AG10803 (cell line): Measurements from ENCODE around the gene FSTL4.

ENCODE experiments used
- DNase-seq: peaks from one replicate; pipeline ENCODE4 v3.0.0; 2010; ENCODE audit warnings: low read depth
- H3K4me3 ChIP-seq: 2 replicates; pipeline ENCODE4 v1.5.1; 2011; ENCODE audit warnings: mild to moderate bottlenecking, low read length, control low read depth
- TF ChIP-seq, protein P1 (sequence below): conservative IDR thresholded peaks from 2 replicates; pipeline ENCODE4 v1.5.1; 2011; ENCODE audit warnings: mild to moderate bottlenecking, low read length, control low read depth, inconsistent platforms

Gene FSTL4

GRCh38 chr5:133296624-133297023 lies 315.7 kb downstream of the FSTL4 start:
- H3K4me3 ChIP-seq = no peak overlapping the region
- TF ChIP-seq, protein P1, sequence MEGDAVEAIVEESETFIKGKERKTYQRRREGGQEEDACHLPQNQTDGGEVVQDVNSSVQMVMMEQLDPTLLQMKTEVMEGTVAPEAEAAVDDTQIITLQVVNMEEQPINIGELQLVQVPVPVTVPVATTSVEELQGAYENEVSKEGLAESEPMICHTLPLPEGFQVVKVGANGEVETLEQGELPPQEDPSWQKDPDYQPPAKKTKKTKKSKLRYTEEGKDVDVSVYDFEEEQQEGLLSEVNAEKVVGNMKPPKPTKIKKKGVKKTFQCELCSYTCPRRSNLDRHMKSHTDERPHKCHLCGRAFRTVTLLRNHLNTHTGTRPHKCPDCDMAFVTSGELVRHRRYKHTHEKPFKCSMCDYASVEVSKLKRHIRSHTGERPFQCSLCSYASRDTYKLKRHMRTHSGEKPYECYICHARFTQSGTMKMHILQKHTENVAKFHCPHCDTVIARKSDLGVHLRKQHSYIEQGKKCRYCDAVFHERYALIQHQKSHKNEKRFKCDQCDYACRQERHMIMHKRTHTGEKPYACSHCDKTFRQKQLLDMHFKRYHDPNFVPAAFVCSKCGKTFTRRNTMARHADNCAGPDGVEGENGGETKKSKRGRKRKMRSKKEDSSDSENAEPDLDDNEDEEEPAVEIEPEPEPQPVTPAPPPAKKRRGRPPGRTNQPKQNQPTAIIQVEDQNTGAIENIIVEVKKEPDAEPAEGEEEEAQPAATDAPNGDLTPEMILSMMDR = no peak
- no peak for DNase-seq

DNA sequence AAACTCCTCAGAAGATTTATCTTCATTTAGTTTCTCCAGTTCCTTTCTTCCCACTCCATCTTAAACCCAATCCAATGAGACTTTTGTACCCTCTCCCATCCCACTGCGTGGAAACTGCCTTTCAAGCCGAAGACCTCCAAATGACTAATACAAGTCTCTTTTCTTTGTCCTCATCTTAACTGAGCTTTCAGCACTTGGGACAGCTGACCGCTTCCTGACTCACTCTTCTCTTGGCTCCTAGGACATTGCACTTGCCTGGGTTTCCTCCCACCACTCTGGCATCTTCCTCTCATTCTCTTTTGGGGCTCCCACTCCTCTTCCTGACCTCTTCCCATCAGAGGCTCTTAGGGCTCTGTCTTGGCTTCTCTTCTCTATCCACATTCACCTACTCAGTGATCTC lies 316.8 kb downstream of the FSTL4 start:
- TF ChIP-seq, protein P1 = no peak
- H3K4me3 ChIP-seq = no peak overlapping the region
- DNase-seq = no peak

DNA sequence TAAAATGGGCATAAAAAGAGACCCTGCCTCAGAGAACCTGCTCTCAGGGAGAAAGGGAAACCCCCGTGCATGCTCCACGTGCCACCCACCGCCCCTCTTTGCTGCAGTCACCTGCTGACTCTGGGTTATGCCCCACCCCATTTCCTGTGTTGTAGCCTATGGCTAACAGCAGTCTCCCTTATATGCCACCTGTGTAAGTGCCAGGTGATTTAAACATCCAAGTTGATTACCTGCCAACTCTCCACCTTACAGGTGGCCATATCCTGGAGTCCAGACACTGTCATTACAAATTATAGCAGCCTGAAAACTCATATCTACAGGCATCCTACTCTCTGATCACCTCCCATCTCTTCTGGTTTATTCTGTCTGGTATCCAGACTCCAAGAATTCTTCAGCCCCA lies 318.0 kb downstream of the FSTL4 start:
- H3K4me3 ChIP-seq = no peak overlapping the region
- DNase-seq = no peak
- TF ChIP-seq, protein P1 = no peak

- DNase-seq = no peak
- TF ChIP-seq, protein P1 = no peak
- no peak overlapping the region for H3K4me3 ChIP-seq
Measured at GRCh38 chr5:133293960-133294359, 318.4 kb downstream of the FSTL4 start.

DNA sequence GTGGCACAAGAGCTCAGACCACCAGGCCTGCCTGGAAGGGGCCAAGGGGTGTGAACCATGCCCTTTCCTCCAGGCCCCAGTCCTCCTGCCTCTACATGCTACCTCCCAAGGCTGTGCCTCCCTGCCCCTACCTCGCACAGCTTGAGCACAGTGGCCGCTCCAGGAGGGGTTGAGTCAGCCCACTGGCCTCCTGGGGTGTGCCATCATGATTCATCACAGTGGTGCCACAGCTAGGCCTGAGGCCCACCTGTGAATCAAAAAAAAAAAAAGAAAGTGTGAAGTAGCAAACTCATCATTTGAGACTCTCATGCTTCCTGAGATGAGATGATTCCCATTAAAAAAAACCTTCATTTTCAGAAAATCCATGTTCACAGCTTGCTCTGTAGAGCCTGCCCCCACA lies 320.0 kb downstream of the FSTL4 start:
- no peak overlapping the region for H3K4me3 ChIP-seq
- DNase-seq = no peak
- TF ChIP-seq, protein P1 = no peak

GRCh38 chr5:133291524-133291923 lies 320.8 kb downstream of the FSTL4 start:
- TF ChIP-seq, protein P1 = no peak
- no peak for DNase-seq
- H3K4me3 ChIP-seq = no peak overlapping the region

DNA sequence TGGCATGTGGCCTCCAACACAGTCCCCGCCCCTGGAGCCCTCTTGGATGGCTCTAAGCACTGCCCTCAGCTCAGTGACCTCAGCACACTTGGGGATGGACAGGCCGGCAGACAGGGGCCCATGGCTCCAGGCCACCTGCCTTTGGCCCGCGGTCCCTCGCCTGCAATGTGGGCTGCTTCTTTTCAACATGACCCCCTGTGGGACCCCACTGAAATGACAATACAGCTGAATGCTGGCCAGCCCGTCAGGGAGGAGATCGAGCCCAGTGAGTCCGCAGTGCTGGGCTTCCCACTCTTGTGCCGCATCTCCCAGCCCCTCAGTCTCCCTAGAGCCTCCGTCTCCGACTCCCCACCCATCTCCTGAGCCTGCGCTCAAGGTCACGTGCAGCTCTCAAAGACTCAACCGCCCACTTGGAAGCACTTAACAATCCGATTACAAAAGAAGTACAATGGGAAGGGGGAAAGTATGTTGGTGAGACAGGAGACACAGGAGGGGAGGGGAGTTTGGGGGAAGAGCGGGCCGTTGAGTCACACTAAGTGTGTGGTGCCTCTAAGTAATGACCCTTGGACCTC lies 321.6 kb downstream of the FSTL4 start:
- TF ChIP-seq, protein P1 = no peak
- no peak for DNase-seq
- H3K4me3 ChIP-seq = no peak overlapping the region
